ENCODE data around the gene PATJ. TPM values are rescaled to one million over a fixed set of nuclear protein-coding genes. Genes with fewer than 3 reads are reported as not detected.
"Not testable (repeated sequence)": the region's sequence is repeated elsewhere in the genome, so short reads cannot be mapped to it uniquely, and the experiment has no call there.

PATJ gene
- total RNA-seq, 1 experiment from 2014 or later = 11.2 TPM

DNA sequence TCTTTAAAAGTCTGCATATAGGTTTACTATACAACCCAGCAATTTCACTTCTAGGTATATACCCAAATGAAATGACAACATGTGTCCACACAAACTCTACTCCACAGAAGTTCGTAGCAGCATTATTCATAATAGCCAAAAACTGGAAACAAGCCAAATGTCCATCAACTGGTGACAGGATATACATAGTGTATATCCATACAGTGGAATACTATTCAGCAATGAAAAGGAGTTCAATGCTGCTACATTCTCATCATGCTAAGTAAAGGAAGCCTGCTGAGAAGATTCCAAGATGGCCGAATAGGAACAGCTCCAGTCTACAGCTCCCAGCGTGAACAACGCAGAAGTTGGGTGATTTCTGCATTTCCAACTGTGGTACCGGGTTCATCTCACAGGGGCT lies 200.6 kb downstream of the PATJ start:
- no peak for DNase-seq (ENCODE audit: low spot score)

DNA sequence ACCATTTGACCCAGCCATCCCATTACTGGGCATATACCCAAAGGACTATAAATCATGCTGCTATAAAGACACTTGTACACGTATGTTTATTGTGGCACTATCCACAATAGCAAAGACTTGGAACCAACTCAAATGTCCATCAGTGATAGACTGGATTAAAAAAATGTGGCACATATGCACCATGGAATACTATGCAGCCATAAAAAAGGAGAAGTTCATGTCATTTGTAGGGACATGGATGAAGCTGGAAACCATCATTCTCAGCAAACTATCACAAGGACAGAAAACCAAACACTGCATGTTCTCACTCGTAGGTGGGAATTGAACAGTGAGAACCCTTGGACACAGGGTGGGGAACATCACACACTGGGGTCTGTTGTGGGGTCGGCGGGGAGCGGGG lies 206.4 kb downstream of the PATJ start:
- DNase-seq (ENCODE audit: low spot score) = not testable (repeated sequence)

GRCh38 chr1:61950418-61950817 lies 208.1 kb downstream of the PATJ start:
- no peak for DNase-seq (ENCODE audit: low spot score)

DNA sequence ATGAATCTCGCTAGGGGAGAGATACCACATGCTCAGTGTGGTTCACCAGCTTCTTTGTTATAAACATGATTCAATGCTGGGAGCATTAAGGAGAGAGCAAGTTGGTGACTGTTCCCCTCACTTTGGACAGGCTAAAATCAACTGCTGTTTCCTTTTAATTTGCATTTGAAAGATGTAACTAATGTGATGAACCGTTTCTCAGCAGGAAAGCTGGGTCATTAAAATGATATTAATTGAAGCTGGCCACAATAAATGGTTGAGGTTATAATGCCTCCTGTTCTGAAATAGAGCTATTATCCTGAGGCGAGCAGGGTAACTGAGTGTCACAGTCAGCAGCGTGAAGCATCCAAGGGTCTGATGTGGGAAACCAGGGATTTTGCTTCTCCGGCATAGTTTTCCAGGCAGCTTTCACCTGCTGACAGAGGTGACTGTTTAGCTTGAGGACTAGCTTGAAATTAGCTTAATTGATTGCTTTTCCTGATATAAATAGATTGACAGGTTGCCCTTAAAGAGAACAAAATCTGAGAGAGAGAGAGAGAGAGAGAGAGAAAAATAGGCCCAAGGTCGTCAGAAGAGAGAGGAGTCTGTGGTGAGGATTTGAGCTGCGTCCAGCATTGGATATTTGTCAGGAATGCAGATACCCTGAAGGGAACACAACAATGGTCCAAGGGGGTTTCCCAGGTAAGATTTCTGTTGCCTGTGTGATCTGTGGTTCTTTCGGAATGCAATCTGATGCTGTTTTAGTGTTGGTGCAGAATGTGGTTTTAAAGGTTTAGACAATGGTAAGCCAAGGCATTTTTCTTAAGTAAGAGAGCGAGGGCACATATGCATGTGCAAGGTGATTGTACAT lies 209.7 kb downstream of the PATJ start:
- DNase-seq (ENCODE audit: low spot score) = peak; percentile 72

DNA sequence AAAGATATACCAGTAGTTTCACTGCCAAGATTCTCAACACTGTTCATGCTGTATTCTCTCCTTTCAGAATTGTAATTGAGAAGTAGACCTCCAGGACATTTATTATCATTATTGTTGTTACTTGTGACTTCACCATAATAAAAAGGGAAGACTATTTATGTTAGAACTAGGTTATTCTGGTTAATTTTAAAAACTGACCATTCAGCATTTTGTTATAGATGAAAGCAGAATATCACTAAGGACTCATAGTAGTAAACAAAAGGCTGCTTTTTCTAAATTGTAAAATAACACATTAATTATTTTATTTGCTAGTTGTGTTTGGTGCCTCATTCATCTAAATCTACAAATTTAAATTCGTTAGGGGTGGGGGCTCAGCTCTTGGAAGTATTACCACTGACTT lies 210.4 kb downstream of the PATJ start:
- no peak for DNase-seq (ENCODE audit: low spot score)

DNA sequence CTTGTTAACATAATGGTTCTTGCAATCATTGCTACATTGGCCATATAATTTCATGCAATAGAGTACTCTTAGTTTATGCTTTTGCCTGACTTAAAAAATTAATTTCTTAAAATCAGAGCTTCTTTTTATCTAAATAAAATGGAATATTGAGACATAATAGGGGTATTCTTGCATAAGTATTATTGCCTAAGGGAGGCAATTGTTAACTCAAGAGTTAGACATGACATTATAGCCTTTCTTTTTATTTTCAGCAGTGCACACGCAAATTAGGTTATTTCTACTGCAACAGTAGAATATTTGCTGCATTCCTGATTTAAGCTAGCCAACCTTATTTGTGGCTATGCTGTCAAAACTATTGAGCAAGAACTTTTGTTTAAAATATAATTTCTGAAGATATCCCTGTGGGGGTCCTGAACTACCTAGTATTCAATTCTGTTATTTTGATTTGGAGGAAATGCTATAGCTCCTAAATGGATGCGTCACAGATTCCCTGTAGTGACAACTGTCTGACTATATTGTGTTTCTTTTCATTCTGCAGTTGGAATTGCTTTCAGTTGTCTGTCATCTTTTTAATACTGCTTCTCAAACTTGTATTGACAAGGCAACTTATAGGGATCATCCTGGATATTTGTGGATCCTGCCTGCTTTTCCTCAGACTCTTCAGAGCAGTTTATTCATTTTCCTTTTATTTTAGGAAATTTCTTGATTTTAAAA lies 211.0 kb downstream of the PATJ start:
- DNase-seq (ENCODE audit: low spot score) = no peak

- DNase-seq (ENCODE audit: low spot score) = no peak
Observed at GRCh38 chr1:61953790-61954150, 211.5 kb downstream of the PATJ start.

GRCh38 chr1:61955261-61955660 lies 213.0 kb downstream of the PATJ start:
- no peak for DNase-seq (ENCODE audit: low spot score)

DNA sequence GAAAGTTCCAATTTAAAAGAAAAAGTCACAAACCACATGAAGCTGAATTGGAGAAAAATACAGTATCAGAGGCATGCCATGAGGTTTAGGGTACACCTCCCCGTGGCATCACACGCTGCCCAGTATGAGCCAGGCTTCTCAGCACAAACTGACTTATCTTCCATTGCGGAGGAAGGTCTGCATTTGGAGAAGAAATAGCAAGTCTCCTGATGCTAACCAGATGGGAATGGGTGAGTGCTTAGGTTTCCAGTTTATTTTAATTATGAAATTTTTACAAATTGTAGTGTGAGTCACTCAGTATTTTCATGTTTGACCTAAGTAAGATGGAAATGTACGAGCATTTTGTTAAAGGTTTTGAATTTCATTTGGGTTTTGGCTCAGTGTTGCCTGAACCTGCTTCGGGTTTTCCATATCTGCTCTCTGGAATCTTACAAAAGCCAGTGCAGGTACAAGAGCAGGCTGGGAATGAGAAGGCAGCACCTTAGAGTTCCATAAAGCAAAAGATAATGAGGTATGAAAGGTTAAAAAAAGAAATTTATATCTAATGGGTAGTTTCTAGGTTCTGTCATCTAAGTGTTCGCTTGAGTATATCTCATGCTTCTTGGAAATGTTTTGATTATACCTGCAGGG lies 213.9 kb downstream of the PATJ start:
- no peak for DNase-seq (ENCODE audit: low spot score)

DNA sequence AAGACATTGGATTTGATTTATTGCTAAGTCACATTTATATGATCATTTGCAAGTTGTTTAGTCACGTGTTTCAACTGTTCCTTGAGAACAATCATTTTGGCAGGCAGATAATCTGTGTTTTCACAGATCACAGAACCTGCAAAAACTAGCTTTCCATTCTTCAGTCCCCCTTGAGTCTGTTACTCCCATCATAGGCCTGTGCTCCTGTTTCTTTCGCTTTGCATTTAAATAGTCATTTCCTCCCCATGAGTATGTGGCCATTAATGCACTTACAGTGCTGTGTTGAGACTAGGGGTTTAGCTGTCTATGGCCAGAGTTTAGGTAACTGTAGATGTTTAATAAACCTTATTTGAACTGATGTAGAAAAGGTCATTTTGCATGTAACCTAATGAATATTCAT lies 214.5 kb downstream of the PATJ start:
- no peak for DNase-seq (ENCODE audit: low spot score)

GRCh38 chr1:61961009-61961408 lies 218.7 kb downstream of the PATJ start:
- no peak for DNase-seq (ENCODE audit: low spot score)

DNA sequence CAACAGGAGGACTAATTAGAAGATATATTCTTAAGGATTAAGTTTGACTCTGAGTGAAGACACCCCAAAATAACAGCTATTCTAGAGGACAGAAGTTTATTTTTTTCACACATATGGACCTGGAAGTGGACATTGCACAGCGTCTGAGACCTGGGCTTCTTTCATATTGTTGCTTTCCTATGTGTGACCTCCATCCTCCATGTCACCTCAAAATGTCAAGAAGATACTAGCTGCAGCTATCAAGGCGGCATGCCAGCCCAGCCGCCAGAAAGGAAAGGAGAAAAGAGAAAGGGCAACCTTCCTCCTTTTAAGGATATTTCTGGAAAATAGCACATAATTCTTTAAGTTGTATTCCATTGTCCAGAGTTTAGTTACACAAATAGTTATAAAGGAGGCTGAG lies 220.4 kb downstream of the PATJ start:
- no peak for DNase-seq (ENCODE audit: low spot score)

DNA sequence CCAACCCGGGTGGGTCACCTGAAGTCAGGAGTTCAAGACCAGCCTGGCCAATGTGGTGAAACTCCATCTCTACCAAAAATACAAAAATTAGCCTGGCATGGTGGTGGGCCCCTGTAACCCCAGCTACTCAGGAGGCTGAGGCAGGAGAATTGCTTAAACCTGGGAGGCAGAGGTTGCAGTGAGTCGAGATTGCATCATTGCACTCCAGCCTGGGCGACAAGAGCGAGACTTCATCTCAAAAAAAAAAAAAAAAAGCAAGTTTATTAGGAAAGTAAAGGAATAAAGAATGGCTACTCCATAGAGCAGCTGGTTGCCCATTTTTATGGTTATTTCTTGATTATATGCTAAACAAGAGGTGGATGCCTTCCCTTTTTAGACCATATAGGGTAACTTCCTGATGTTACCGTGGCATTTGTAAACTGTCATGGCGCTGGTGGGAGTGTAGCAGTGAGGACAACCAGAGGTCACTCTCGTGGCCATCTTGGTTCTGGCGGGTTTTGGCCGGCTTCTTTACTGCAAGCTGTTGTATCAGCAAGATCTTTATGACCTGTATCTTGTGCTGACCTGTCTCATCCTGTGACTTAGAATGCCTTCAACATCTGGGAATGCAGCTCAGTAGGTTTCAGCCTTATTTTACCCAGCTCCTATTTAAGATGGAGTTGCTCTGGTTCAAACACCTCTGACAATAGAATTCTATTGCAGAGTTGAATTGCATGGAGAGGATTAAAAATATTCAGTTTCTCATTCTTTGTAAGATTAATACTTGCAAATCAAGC lies 224.4 kb downstream of the PATJ start:
- not testable (repeated sequence) for DNase-seq (ENCODE audit: low spot score)

- DNase-seq (ENCODE audit: low spot score) = no peak
Observed at GRCh38 chr1:61967750-61968149, 225.5 kb downstream of the PATJ start.

DNA sequence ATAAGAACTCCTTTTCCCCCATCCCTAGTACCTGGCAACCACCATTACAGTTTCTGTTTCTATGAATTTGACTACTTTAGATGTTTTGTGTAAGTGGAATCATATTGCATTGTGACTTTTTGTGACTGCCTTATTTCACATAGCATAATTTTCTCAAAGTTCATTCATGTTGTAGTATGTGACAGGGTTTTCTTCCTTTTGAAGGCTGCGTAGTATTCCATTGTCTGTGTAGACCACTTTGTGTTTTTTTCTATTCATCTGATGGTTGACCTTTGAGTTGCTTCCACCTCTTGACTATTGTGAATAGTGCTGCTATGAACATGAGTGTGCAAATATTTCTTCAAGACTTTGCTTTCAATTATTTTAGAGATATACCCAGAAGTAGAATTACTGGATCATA lies 226.6 kb downstream of the PATJ start:
- DNase-seq (ENCODE audit: low spot score) = no peak

GRCh38 chr1:61973100-61973837 lies 231.0 kb downstream of the PATJ start:
- DNase-seq (ENCODE audit: low spot score) = no peak

GRCh38 chr1:61975638-61976037 lies 233.4 kb downstream of the PATJ start:
- DNase-seq (ENCODE audit: low spot score) = no peak

- DNase-seq (ENCODE audit: low spot score) = no peak
Observed at GRCh38 chr1:61976566-61976965, 234.3 kb downstream of the PATJ start.

GRCh38 chr1:61978796-61979195 lies 236.5 kb downstream of the PATJ start:
- DNase-seq (ENCODE audit: low spot score) = no peak

DNA sequence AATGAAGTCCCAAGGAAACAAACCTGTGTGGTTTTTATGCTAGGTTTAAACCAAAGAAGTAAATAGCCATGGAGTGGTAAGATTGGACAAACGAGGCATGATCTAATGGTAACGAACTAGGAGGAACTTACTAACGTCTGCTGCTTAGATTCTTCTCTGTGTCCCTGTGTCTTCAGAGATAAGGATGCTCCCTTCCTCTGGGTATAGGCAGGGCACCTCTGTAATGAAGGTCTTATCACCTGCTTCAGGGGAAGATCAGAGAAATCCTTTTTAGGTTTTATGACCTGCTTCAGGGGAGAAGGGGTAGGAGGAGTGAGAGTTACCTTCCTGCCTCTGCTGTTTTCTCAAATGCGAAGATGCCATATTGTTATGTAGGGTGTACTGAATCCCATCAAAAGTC lies 237.4 kb downstream of the PATJ start:
- DNase-seq (ENCODE audit: low spot score) = no peak

GRCh38 chr1:61980561-61980960 lies 238.3 kb downstream of the PATJ start:
- peak; percentile 18 for DNase-seq (ENCODE audit: low spot score)
